PFSK-1 (cell line): ENCODE data around the gene BUB1B.

ENCODE experiments used
- FOXP2 ChIP-seq: optimal IDR thresholded peaks from 2 replicates; pipeline ENCODE3; 2011; ENCODE audit warnings: borderline replicate concordance, control low read depth, inconsistent platforms; ENCODE audit not compliant: insufficient read depth; ENCODE audit errors: extremely low read length, extremely low read depth
- POLR2AphosphoS5 ChIP-seq: IDR thresholded peaks from 2 replicates; pipeline ENCODE4 v1.6.1; 2012; ENCODE audit warnings: low read depth, mild to moderate bottlenecking, control low read depth, low read length, moderate library complexity
- SIN3A ChIP-seq: IDR thresholded peaks from 2 replicates; pipeline ENCODE4 v1.6.1; 2012; ENCODE audit warnings: mild to moderate bottlenecking, low read length, moderate library complexity, borderline replicate concordance; ENCODE audit not compliant: insufficient read depth
- TAF1 ChIP-seq: IDR thresholded peaks from 2 replicates; pipeline ENCODE4 v1.6.1; 2012; ENCODE audit warnings: low read length, control low read depth, borderline replicate concordance; ENCODE audit not compliant: insufficient read depth
- TF ChIP-seq, protein P1 (sequence below), 2 experiments: IDR thresholded peaks; 2 replicates each; pipeline versions ENCODE4 v1.6.1 to v1.8.0; 2011 to 2012; ENCODE audit warnings: low read depth in 2 of 2, low read length in 2 of 2, control low read depth in 1 of 2, inconsistent platforms in 1 of 2, mild to moderate bottlenecking in 1 of 2, moderate library complexity in 1 of 2; ENCODE audit not compliant: insufficient read depth in 1 of 2

The BUB1B gene

DNA sequence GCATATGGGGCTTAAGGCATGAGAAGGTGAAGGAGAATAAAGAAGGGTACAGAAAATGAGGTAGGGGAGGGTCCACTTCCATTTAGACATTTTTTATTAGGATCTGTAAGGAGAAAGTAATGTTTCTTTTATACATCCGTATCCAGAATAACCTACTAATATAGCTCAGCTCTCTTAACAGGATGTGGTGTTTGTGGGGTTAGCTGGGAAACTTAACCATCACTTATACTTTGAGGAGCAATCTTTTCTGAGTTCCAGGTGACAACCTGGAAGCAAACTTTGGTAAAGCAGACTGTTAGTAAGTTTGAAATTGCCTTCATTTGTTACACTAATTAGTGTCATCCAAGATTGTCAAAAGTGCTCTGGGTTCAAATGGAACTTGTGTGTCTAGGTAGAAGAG, 36.6 kb downstream of the BUB1B start:
- TF ChIP-seq TAF1 (no peak), SIN3A (no peak), FOXP2 (no peak), POLR2AphosphoS5 (no peak)
- TF ChIP-seq, protein P1, sequence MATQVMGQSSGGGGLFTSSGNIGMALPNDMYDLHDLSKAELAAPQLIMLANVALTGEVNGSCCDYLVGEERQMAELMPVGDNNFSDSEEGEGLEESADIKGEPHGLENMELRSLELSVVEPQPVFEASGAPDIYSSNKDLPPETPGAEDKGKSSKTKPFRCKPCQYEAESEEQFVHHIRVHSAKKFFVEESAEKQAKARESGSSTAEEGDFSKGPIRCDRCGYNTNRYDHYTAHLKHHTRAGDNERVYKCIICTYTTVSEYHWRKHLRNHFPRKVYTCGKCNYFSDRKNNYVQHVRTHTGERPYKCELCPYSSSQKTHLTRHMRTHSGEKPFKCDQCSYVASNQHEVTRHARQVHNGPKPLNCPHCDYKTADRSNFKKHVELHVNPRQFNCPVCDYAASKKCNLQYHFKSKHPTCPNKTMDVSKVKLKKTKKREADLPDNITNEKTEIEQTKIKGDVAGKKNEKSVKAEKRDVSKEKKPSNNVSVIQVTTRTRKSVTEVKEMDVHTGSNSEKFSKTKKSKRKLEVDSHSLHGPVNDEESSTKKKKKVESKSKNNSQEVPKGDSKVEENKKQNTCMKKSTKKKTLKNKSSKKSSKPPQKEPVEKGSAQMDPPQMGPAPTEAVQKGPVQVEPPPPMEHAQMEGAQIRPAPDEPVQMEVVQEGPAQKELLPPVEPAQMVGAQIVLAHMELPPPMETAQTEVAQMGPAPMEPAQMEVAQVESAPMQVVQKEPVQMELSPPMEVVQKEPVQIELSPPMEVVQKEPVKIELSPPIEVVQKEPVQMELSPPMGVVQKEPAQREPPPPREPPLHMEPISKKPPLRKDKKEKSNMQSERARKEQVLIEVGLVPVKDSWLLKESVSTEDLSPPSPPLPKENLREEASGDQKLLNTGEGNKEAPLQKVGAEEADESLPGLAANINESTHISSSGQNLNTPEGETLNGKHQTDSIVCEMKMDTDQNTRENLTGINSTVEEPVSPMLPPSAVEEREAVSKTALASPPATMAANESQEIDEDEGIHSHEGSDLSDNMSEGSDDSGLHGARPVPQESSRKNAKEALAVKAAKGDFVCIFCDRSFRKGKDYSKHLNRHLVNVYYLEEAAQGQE (IDR thresholded peaks at IDR 0.05; ENCODE audit: insufficient read depth in 1 of 2, low read depth in 2 of 2, low read length in 2 of 2): no peak

DNA sequence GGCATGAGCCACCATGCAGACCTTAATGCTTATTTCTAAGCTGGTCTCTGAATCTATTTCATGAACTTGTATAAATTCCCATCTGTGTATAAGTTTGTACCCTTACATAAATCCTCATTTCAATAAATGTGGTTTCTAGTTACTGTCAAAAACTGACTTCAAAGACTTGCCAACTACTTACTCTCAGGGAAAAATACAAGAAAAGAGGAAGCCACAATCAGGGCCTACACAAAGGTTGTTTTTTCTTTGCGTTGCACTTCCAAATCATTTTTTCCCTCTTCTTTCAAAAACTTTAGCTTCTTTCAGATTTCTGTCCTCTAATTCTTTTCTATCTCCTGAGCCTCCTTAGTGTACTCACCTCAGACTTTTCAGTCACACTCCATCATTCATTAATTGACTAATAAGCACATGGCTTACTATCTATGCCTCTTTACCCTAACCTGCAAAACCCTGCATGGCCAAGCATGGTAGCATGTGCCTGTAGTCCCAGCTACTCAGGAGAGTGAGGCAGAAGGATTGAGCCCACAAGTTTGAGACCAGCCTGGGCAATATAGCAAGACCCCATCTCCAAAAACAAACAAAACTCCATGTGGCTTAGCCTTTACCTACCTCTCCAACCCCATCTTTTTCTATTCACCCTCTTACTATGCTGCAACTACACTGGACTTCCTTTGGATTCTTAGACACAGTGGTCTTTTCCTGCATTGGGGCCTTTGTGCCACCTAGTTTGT, 37.7 kb downstream of the BUB1B start:
- TF ChIP-seq, protein P1 (IDR thresholded peaks at IDR 0.05; ENCODE audit: insufficient read depth in 1 of 2, low read depth in 2 of 2, low read length in 2 of 2): no peak
- no peak for TF ChIP-seq TAF1
- TF ChIP-seq POLR2AphosphoS5: no peak
- TF ChIP-seq FOXP2: no peak
- TF ChIP-seq SIN3A: no peak

DNA sequence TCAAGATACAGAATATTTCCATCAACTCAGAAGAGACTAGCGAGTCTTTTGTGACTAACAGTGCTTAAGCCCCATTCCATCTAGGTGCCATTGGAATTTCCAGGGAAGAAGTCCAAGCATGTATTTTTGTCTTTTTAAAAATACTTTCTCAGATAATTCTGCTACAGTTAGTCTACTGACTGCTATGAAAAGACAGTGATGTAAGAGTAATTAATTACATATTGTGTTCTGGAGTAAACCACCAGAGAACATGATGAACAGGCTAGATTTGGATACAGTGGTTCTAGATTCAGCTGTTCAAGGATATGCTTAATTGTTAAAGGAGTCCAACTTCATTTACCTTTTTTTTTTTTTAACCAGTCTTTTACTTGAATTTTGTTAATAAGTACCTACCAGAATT, 43.2 kb downstream of the BUB1B start:
- no peak for TF ChIP-seq POLR2AphosphoS5
- no peak for TF ChIP-seq FOXP2
- TF ChIP-seq, protein P1 (IDR thresholded peaks at IDR 0.05; ENCODE audit: insufficient read depth in 1 of 2, low read depth in 2 of 2, low read length in 2 of 2): no peak
- TF ChIP-seq TAF1: no peak
- no peak for TF ChIP-seq SIN3A

DNA sequence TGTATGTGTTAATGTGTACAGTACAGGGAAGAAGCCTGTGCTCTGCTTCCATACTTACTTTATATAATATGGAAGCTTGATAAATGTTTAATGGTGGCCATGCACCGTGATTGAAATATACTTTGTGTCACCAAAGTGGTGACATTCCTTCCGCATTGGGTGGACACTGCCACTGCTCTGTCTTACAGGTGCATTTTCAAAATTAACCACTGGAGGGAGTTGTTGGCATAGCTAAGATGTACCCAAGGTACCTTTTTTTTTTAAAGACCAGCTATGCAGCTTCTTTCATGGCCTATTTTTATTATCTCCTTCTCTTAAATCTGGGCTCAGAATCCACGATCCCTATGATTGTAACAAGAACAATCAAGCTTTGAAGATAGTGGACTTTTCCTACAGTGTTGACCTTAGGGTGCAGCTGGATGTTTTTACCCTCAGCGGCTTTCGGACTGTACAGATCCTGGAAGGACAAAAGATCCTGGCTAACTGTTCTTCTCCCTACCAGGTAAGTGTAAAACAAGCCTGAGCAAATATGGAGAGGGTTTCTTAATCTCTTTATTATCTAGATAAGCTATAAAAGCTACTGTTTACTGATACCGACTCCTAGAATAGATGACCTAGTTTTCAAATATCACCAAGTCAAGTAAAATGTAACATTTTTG, 56.4 kb downstream of the BUB1B start:
- TF ChIP-seq, protein P1 (IDR thresholded peaks at IDR 0.05; ENCODE audit: insufficient read depth in 1 of 2, low read depth in 2 of 2, low read length in 2 of 2): no peak
- TF ChIP-seq FOXP2 (no peak), POLR2AphosphoS5 (no peak), SIN3A (no peak), TAF1 (no peak)
